HUES6 (cell line): ENCODE data around the gene EP400.

Source experiments
- H3K27ac ChIP-seq: 2 replicates; pipeline ENCODE4 v1.7.0; 2013; ENCODE audit warnings: low read depth, mild to moderate bottlenecking, low read length, inconsistent platforms
- H3K27me3 ChIP-seq: 2 replicates; pipeline ENCODE4 v1.6.1; 2013; ENCODE audit warnings: low read length; ENCODE audit not compliant: control insufficient read depth, insufficient read depth
- H3K36me3 ChIP-seq: 2 replicates; pipeline ENCODE4 v1.6.1; 2013; ENCODE audit warnings: low read length; ENCODE audit not compliant: control insufficient read depth, insufficient read depth
- H3K4me1 ChIP-seq: 2 replicates; pipeline ENCODE4 v1.6.1; 2013; ENCODE audit warnings: low read length; ENCODE audit not compliant: control insufficient read depth, insufficient read depth
- H3K4me3 ChIP-seq: 2 replicates; pipeline ENCODE4 v1.5.1; 2013; ENCODE audit warnings: low read depth, low read length
- H3K9ac ChIP-seq: one replicate; pipeline ENCODE4 v1.6.1; 2013; ENCODE audit warnings: mild to moderate bottlenecking, low read length
- H3K9me3 ChIP-seq: 2 replicates; pipeline ENCODE4 v1.6.1; 2013; ENCODE audit warnings: low read depth, low read length; ENCODE audit not compliant: control insufficient read depth, insufficient read depth

The EP400 gene

GRCh38 chr12:132055535-132056096 is 105.9 kb downstream of the EP400 start:
- no peaks in the 10 kb centered on the region for H3K4me1 ChIP-seq
- no peaks in the 10 kb centered on the region for H3K27me3 ChIP-seq
- H3K9me3 ChIP-seq, result no peaks in the 10 kb centered on the region
- H3K4me3 ChIP-seq, result no peak overlapping the region
- H3K36me3 ChIP-seq, result peaks cover 80% of the 10 kb centered on the region
- no peak overlapping the region for H3K9ac ChIP-seq
- no peak overlapping the region for H3K27ac ChIP-seq

GRCh38 chr12:132056320-132056719 is 106.6 kb downstream of the EP400 start:
- H3K36me3 ChIP-seq, result peaks cover 78% of the 10 kb centered on the region
- H3K9ac ChIP-seq, result no peak overlapping the region
- H3K4me3 ChIP-seq, result no peak overlapping the region
- H3K4me1 ChIP-seq, result no peaks in the 10 kb centered on the region
- no peak overlapping the region for H3K27ac ChIP-seq
- no peaks in the 10 kb centered on the region for H3K27me3 ChIP-seq
- H3K9me3 ChIP-seq, result no peaks in the 10 kb centered on the region

GRCh38 chr12:132056951-132057350 is 107.2 kb downstream of the EP400 start:
- Histone ChIP-seq H3K9me3 (no peaks in the 10 kb centered on the region), H3K36me3 (peaks cover 81% of the 10 kb centered on the region), H3K27ac (no peak overlapping the region), H3K27me3 (no peaks in the 10 kb centered on the region), H3K4me1 (no peaks in the 10 kb centered on the region), H3K4me3 (no peak overlapping the region), H3K9ac (no peak overlapping the region)

GRCh38 chr12:132057691-132058090 is 107.9 kb downstream of the EP400 start:
- no peak overlapping the region for H3K27ac ChIP-seq
- peaks cover 82% of the 10 kb centered on the region for H3K36me3 ChIP-seq
- H3K27me3 ChIP-seq, result no peaks in the 10 kb centered on the region
- H3K9ac ChIP-seq, result no peak overlapping the region
- no peaks in the 10 kb centered on the region for H3K9me3 ChIP-seq
- no peak overlapping the region for H3K4me3 ChIP-seq
- H3K4me1 ChIP-seq, result no peaks in the 10 kb centered on the region

GRCh38 chr12:132061197-132061596 is 111.5 kb downstream of the EP400 start:
- no peaks in the 10 kb centered on the region for H3K9me3 ChIP-seq
- no peak overlapping the region for H3K27ac ChIP-seq
- no peak overlapping the region for H3K9ac ChIP-seq
- H3K27me3 ChIP-seq, result no peaks in the 10 kb centered on the region
- no peak overlapping the region for H3K4me3 ChIP-seq
- no peaks in the 10 kb centered on the region for H3K4me1 ChIP-seq
- peaks cover 81% of the 10 kb centered on the region for H3K36me3 ChIP-seq

GRCh38 chr12:132061641-132062430 is 112.1 kb downstream of the EP400 start:
- Histone ChIP-seq H3K4me3 (no peak overlapping the region), H3K27ac (no peak overlapping the region), H3K9me3 (no peaks in the 10 kb centered on the region), H3K27me3 (no peaks in the 10 kb centered on the region), H3K36me3 (peaks cover 81% of the 10 kb centered on the region), H3K9ac (no peak overlapping the region), H3K4me1 (no peaks in the 10 kb centered on the region)

- Histone ChIP-seq H3K4me3 (no peak overlapping the region), H3K27ac (no peak overlapping the region), H3K4me1 (no peaks in the 10 kb centered on the region), H3K9me3 (no peaks in the 10 kb centered on the region), H3K9ac (no peak overlapping the region), H3K27me3 (no peaks in the 10 kb centered on the region), H3K36me3 (peaks cover 81% of the 10 kb centered on the region)
Measured at GRCh38 chr12:132062481-132062880, 112.7 kb downstream of the EP400 start.

- no peaks in the 10 kb centered on the region for H3K27me3 ChIP-seq
- H3K9ac ChIP-seq, result no peak overlapping the region
- H3K9me3 ChIP-seq, result no peaks in the 10 kb centered on the region
- H3K27ac ChIP-seq, result no peak overlapping the region
- peaks cover 84% of the 10 kb centered on the region for H3K36me3 ChIP-seq
- H3K4me1 ChIP-seq, result no peaks in the 10 kb centered on the region
- no peak overlapping the region for H3K4me3 ChIP-seq
Measured at GRCh38 chr12:132063491-132063890, 113.7 kb downstream of the EP400 start.

GRCh38 chr12:132064631-132065030 is 114.9 kb downstream of the EP400 start:
- Histone ChIP-seq H3K36me3 (peaks cover 92% of the 10 kb centered on the region), H3K4me1 (no peaks in the 10 kb centered on the region), H3K27ac (no peak overlapping the region), H3K27me3 (no peaks in the 10 kb centered on the region), H3K9me3 (no peaks in the 10 kb centered on the region), H3K9ac (no peak overlapping the region), H3K4me3 (no peak overlapping the region)

GRCh38 chr12:132065203-132065602 is 115.5 kb downstream of the EP400 start:
- Histone ChIP-seq H3K27ac (no peak overlapping the region), H3K27me3 (no peaks in the 10 kb centered on the region), H3K36me3 (peaks cover 91% of the 10 kb centered on the region), H3K4me3 (no peak overlapping the region), H3K4me1 (no peaks in the 10 kb centered on the region), H3K9me3 (no peaks in the 10 kb centered on the region), H3K9ac (no peak overlapping the region)

- H3K36me3 ChIP-seq, result peaks cover 94% of the 10 kb centered on the region
- H3K9me3 ChIP-seq, result no peaks in the 10 kb centered on the region
- no peak overlapping the region for H3K9ac ChIP-seq
- H3K4me1 ChIP-seq, result no peaks in the 10 kb centered on the region
- H3K4me3 ChIP-seq, result no peak overlapping the region
- H3K27me3 ChIP-seq, result no peaks in the 10 kb centered on the region
- no peak overlapping the region for H3K27ac ChIP-seq
Measured at GRCh38 chr12:132065609-132066344, 116.0 kb downstream of the EP400 start.
